HEK293 (cell line): ENCODE data around the gene MCUR1.

Experiments used
- GLIS2 ChIP-seq: fragments of 450-650 bp; formaldehyde crosslinking; IDR thresholded peaks from 2 replicates; pipeline ENCODE4 v1.5.1; 2016; ENCODE audit warnings: missing biosample characterization, missing genetic modification characterization
- HOXC10 ChIP-seq: sonication (generic); formaldehyde crosslinking; IDR thresholded peaks from 2 replicates; pipeline ENCODE4 v1.8.1; 2023; ENCODE audit warnings: mild to moderate bottlenecking, missing genetic modification reagents
- IKZF3 ChIP-seq: fragments of 450-650 bp; IDR thresholded peaks from 2 replicates; pipeline ENCODE4 v1.5.0; 2018; ENCODE audit warnings: missing biosample characterization, mild to moderate bottlenecking, missing genetic modification characterization, moderate library complexity
- KLF10 ChIP-seq: fragments of 450-650 bp; IDR thresholded peaks from 2 replicates; pipeline ENCODE4 v1.5.1; 2018; ENCODE audit warnings: missing biosample characterization, mild to moderate bottlenecking, missing genetic modification characterization
- MYNN ChIP-seq: fragments of 450-650 bp; formaldehyde crosslinking; IDR thresholded peaks from 2 replicates; pipeline ENCODE4 v1.5.1; 2016; ENCODE audit warnings: missing biosample characterization, missing genetic modification characterization, borderline replicate concordance
- RBAK ChIP-seq: fragments of 450-650 bp; formaldehyde crosslinking; IDR thresholded peaks from 2 replicates; pipeline ENCODE4 v1.5.1; 2016; ENCODE audit warnings: missing biosample characterization, missing genetic modification characterization
- SALL2 ChIP-seq: fragments of 450-650 bp; formaldehyde crosslinking; IDR thresholded peaks from 2 replicates; pipeline ENCODE4 v1.5.0; 2017; ENCODE audit warnings: missing biosample characterization, mild to moderate bottlenecking, missing genetic modification characterization, borderline replicate concordance
- SP2 ChIP-seq: fragments of 450-650 bp; formaldehyde crosslinking; IDR thresholded peaks from 2 replicates; pipeline ENCODE4 v1.5.1; 2016; ENCODE audit warnings: missing biosample characterization, missing genetic modification characterization
- TSHZ1 ChIP-seq: fragments of 450-650 bp; formaldehyde crosslinking; IDR thresholded peaks from 2 replicates; pipeline ENCODE4 v1.5.1; 2016; ENCODE audit warnings: missing biosample characterization, missing genetic modification characterization, borderline replicate concordance
- ZBTB10 ChIP-seq: fragments of 450-650 bp; formaldehyde crosslinking; IDR thresholded peaks from 2 replicates; pipeline ENCODE4 v1.5.1; 2016; ENCODE audit warnings: missing biosample characterization, missing genetic modification characterization
- ZBTB11 ChIP-seq: fragments of 450-650 bp; formaldehyde crosslinking; conservative IDR thresholded peaks from 2 replicates; pipeline ENCODE4 v1.5.1; 2016; ENCODE audit warnings: low read depth, missing biosample characterization, missing genetic modification characterization
- ZBTB20 ChIP-seq: fragments of 450-650 bp; formaldehyde crosslinking; IDR thresholded peaks from 2 replicates; pipeline ENCODE4 v1.5.1; 2016; ENCODE audit warnings: missing biosample characterization, missing genetic modification characterization
- ZBTB44 ChIP-seq: fragments of 450-650 bp; IDR thresholded peaks from 2 replicates; pipeline ENCODE4 v1.5.1; 2018; ENCODE audit warnings: missing biosample characterization, mild to moderate bottlenecking, missing genetic modification characterization
- ZBTB49 ChIP-seq: fragments of 450-650 bp; formaldehyde crosslinking; IDR thresholded peaks from 2 replicates; pipeline ENCODE4 v1.5.1; 2016; ENCODE audit warnings: missing biosample characterization, missing genetic modification characterization, low read depth
- ZNF138 ChIP-seq: fragments of 450-650 bp; formaldehyde crosslinking; IDR thresholded peaks from 2 replicates; pipeline ENCODE4 v1.5.1; 2016; ENCODE audit warnings: missing biosample characterization, missing genetic modification characterization, borderline replicate concordance
- ZNF155 ChIP-seq: fragments of 450-650 bp; formaldehyde crosslinking; IDR thresholded peaks from 2 replicates; pipeline ENCODE4 v1.5.1; 2016; ENCODE audit warnings: missing biosample characterization, missing genetic modification characterization
- ZNF19 ChIP-seq: fragments of 450-650 bp; formaldehyde crosslinking; IDR thresholded peaks from 2 replicates; pipeline ENCODE4; 2016; ENCODE audit warnings: missing biosample characterization, missing genetic modification characterization, low read depth
- ZNF311 ChIP-seq: fragments of 450-650 bp; formaldehyde crosslinking; IDR thresholded peaks from 2 replicates; pipeline ENCODE4 v1.5.1; 2017; ENCODE audit warnings: missing biosample characterization, missing genetic modification characterization, borderline replicate concordance
- ZNF335 ChIP-seq: fragments of 450-650 bp; formaldehyde crosslinking; conservative IDR thresholded peaks from 2 replicates; pipeline ENCODE4 v1.5.1; 2016; ENCODE audit warnings: missing biosample characterization, missing genetic modification characterization
- ZNF341 ChIP-seq: fragments of 450-650 bp; formaldehyde crosslinking; IDR thresholded peaks from 2 replicates; pipeline ENCODE4; 2016; ENCODE audit warnings: low read depth, missing biosample characterization, missing genetic modification characterization
- ZNF37A ChIP-seq: fragments of 450-650 bp; IDR thresholded peaks from 2 replicates; pipeline ENCODE4 v1.5.1; 2018; ENCODE audit warnings: missing biosample characterization, missing genetic modification characterization
- ZNF416 ChIP-seq: fragments of 450-650 bp; formaldehyde crosslinking; IDR thresholded peaks from 2 replicates; pipeline ENCODE4 v1.5.1; 2016; ENCODE audit warnings: missing biosample characterization, missing genetic modification characterization
- ZNF423 ChIP-seq: fragments of 450-650 bp; formaldehyde crosslinking; IDR thresholded peaks from 2 replicates; pipeline ENCODE4 v1.5.1; 2016; ENCODE audit warnings: missing biosample characterization, missing genetic modification characterization
- ZNF488 ChIP-seq: fragments of 450-650 bp; formaldehyde crosslinking; IDR thresholded peaks from 2 replicates; pipeline ENCODE4 v1.5.1; 2016; ENCODE audit warnings: missing biosample characterization, missing genetic modification characterization
- ZNF664 ChIP-seq: fragments of 450-650 bp; formaldehyde crosslinking; IDR thresholded peaks from 2 replicates; pipeline ENCODE4 v1.5.1; 2016; ENCODE audit warnings: missing biosample characterization, missing genetic modification characterization
- ZSCAN23 ChIP-seq: fragments of 450-650 bp; formaldehyde crosslinking; IDR thresholded peaks from 2 replicates; pipeline ENCODE4 v1.5.1; 2016; ENCODE audit warnings: missing biosample characterization, missing genetic modification characterization

Gene MCUR1

GRCh38 chr6:13813621-13814175, 659 bp downstream of the MCUR1 start (continued):
- TF ChIP-seq ZBTB44 (no peak), ZBTB20 (peak; percentile 92), ZNF138 (no peak), SALL2 (tag by site-specific recombination) (no peak), ZBTB49 (tag by site-specific recombination) (no peak), MYNN (no peak), ZBTB10 (no peak), ZNF155 (no peak), ZNF19 (tag by site-specific recombination) (no peak), IKZF3 (tag by site-specific recombination) (peak; percentile 64), ZSCAN23 (tag by site-specific recombination) (no peak), ZNF311 (tag by site-specific recombination) (no peak), ZNF416 (tag by site-specific recombination) (no peak), ZNF664 (no peak), ZNF423 (no peak), KLF10 (tag by site-specific recombination) (peak; percentile 87), ZNF488 (no peak), ZNF341 (peak; percentile 78), ZNF335 (tag by site-specific recombination) (peak; percentile 82), SP2 (peak; percentile 97), ZBTB11 (tag by site-specific recombination) (no peak), RBAK (tag by site-specific recombination) (no peak), ZNF37A (tag by site-specific recombination) (no peak), GLIS2 (tag by site-specific recombination) (peak; percentile 39; the same call in 1 of the 2 replicates), HOXC10 (no peak), TSHZ1 (tag by site-specific recombination) (no peak)
